ENCODE data around the gene STX18.

The STX18 gene

GRCh38 chr4:4504783-4505182 is 37.1 kb downstream of the STX18 start:
- peaks cover 28% of the 10 kb centered on the region for H3K79me2 ChIP-seq (ENCODE audit: insufficient read depth, low read length)
- no peak overlapping the region for H3K4me3 ChIP-seq (ENCODE audit: low read depth in 1 of 2, low read length in 2 of 2)
- H3K36me3 ChIP-seq (ENCODE audit: insufficient read depth, low read length), result no peaks in the 10 kb centered on the region
- TF ChIP-seq CTCF (IDR thresholded peaks at IDR 0.05; ENCODE audit: borderline replicate concordance, extremely low read depth, low read length, poor library complexity, severe bottlenecking) (no peak), EZH2 (IDR thresholded peaks at IDR 0.05; ENCODE audit: borderline replicate concordance, low read depth, low read length, severe bottlenecking) (no peak)
- no peaks in the 10 kb centered on the region for H3K9me3 ChIP-seq (ENCODE audit: insufficient read depth, low read length, severe bottlenecking)
- peaks cover 26% of the 10 kb centered on the region for H3K4me1 ChIP-seq (ENCODE audit: insufficient read depth, low read length)
- H3K4me2 ChIP-seq (ENCODE audit: insufficient read depth, low read length), result no peak overlapping the region
- no peak overlapping the region for H2AFZ ChIP-seq (ENCODE audit: low read depth, low read length)
- no peak for DNase-seq
- H3K27me3 ChIP-seq (ENCODE audit: insufficient read depth, low read length, poor library complexity), result no peaks in the 10 kb centered on the region
- no peak overlapping the region for H3K27ac ChIP-seq (ENCODE audit: low read length)
- no peak overlapping the region for H3K9ac ChIP-seq (ENCODE audit: low read depth, low read length)
- no peak for ATAC-seq (ENCODE audit: insufficient read depth, low read depth)
- H4K20me1 ChIP-seq (ENCODE audit: insufficient read depth, low read length), result peaks cover 5% of the 10 kb centered on the region; the same call in 1 of the 2 replicates

DNA sequence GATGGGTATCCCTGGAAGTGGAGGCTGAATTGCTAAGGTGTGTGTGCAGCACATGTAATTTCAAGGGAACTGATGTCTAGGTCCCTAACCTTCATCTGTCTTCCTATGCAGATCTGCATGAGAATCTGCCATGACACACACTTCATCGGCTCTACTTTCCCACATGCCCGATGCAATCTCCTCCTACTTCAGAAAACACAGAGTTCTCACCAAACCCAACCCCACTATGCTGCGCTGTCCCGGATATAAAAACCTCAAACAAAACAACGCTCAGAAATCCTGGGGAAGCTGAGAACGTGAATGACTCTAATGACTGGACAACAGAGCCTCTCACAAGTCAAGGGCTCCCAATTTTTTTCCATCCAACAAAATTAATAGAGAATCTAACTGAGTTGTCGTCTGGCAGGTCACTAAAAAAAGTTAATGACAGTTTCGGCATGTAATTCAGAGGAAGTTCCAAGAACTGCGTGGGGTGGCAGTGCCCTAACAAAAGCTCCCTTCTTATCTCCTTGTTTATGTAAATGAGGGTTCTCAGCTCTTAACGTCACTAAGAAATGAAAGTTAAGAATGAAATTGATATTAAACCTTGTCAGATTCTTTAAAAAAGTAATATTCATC is 39.0 kb downstream of the STX18 start:
- Histone ChIP-seq H2AFZ (ENCODE audit: low read depth, low read length) (peak overlapping the region; percentile 60), H3K9me3 (ENCODE audit: insufficient read depth, low read length, severe bottlenecking) (no peaks in the 10 kb centered on the region), H3K27ac (ENCODE audit: low read length) (peak overlapping the region; percentile 62), H3K27me3 (ENCODE audit: insufficient read depth, low read length, poor library complexity) (no peaks in the 10 kb centered on the region), H3K36me3 (ENCODE audit: insufficient read depth, low read length) (no peaks in the 10 kb centered on the region), H3K9ac (ENCODE audit: low read depth, low read length) (peak overlapping the region; percentile 47), H3K4me1 (ENCODE audit: insufficient read depth, low read length) (peaks cover 21% of the 10 kb centered on the region), H3K79me2 (ENCODE audit: insufficient read depth, low read length) (peaks cover 28% of the 10 kb centered on the region), H4K20me1 (ENCODE audit: insufficient read depth, low read length) (peaks cover 5% of the 10 kb centered on the region; the same call in 1 of the 2 replicates), H3K4me3 (ENCODE audit: low read depth in 1 of 2, low read length in 2 of 2) (peak overlapping the region; percentile 21 to 56), H3K4me2 (ENCODE audit: insufficient read depth, low read length) (peak overlapping the region; percentile 81)
- TF ChIP-seq CTCF (IDR thresholded peaks at IDR 0.05; ENCODE audit: borderline replicate concordance, extremely low read depth, low read length, poor library complexity, severe bottlenecking), result no peak
- TF ChIP-seq EZH2 (IDR thresholded peaks at IDR 0.05; ENCODE audit: borderline replicate concordance, low read depth, low read length, severe bottlenecking), result no peak
- DNase-seq (peak; percentile 66), ATAC-seq (ENCODE audit: insufficient read depth, low read depth) (peak; percentile 99)

- H3K36me3 ChIP-seq (ENCODE audit: insufficient read depth, low read length), result no peaks in the 10 kb centered on the region
These were observed 40.2 kb downstream of the STX18 start for GRCh38 chr4:4501679-4502078.

GRCh38 chr4:4499438-4500123 is 42.3 kb downstream of the STX18 start:
- no peak overlapping the region for H3K4me3 ChIP-seq (ENCODE audit: low read depth in 1 of 2, low read length in 2 of 2)
- H3K9ac ChIP-seq (ENCODE audit: low read depth, low read length), result no peak overlapping the region
- peaks cover 21% of the 10 kb centered on the region for H3K4me1 ChIP-seq (ENCODE audit: insufficient read depth, low read length)
- H2AFZ ChIP-seq (ENCODE audit: low read depth, low read length), result no peak overlapping the region
- no peak overlapping the region for H3K27ac ChIP-seq (ENCODE audit: low read length)
- H3K36me3 ChIP-seq (ENCODE audit: insufficient read depth, low read length), result no peaks in the 10 kb centered on the region
- H3K4me2 ChIP-seq (ENCODE audit: insufficient read depth, low read length), result no peak overlapping the region
- H4K20me1 ChIP-seq (ENCODE audit: insufficient read depth, low read length), result peaks cover 5% of the 10 kb centered on the region; the same call in 1 of the 2 replicates
- DNase-seq (no peak), ATAC-seq (ENCODE audit: insufficient read depth, low read depth) (no peak)
- no peaks in the 10 kb centered on the region for H3K27me3 ChIP-seq (ENCODE audit: insufficient read depth, low read length, poor library complexity)
- no peaks in the 10 kb centered on the region for H3K9me3 ChIP-seq (ENCODE audit: insufficient read depth, low read length, severe bottlenecking)
- TF ChIP-seq CTCF (IDR thresholded peaks at IDR 0.05; ENCODE audit: borderline replicate concordance, extremely low read depth, low read length, poor library complexity, severe bottlenecking), result no peak
- TF ChIP-seq EZH2 (IDR thresholded peaks at IDR 0.05; ENCODE audit: borderline replicate concordance, low read depth, low read length, severe bottlenecking), result no peak
- H3K79me2 ChIP-seq (ENCODE audit: insufficient read depth, low read length), result peaks cover 20% of the 10 kb centered on the region

More at GRCh38 chr4:4501679-4502078, 40.2 kb downstream of the STX18 start:
- no peak for ATAC-seq (ENCODE audit: insufficient read depth, low read depth)
- H3K9ac ChIP-seq (ENCODE audit: low read depth, low read length), result no peak overlapping the region
- H4K20me1 ChIP-seq (ENCODE audit: insufficient read depth, low read length), result peaks cover 10% of the 10 kb centered on the region; the same call in 1 of the 2 replicates
- H3K9me3 ChIP-seq (ENCODE audit: insufficient read depth, low read length, severe bottlenecking), result no peaks in the 10 kb centered on the region
- peaks cover 25% of the 10 kb centered on the region for H3K79me2 ChIP-seq (ENCODE audit: insufficient read depth, low read length)
- no peak overlapping the region for H3K4me3 ChIP-seq (ENCODE audit: low read depth in 1 of 2, low read length in 2 of 2)
- no peak for TF ChIP-seq EZH2 (IDR thresholded peaks at IDR 0.05; ENCODE audit: borderline replicate concordance, low read depth, low read length, severe bottlenecking)
- no peaks in the 10 kb centered on the region for H3K27me3 ChIP-seq (ENCODE audit: insufficient read depth, low read length, poor library complexity)
- DNase-seq, result no peak
- peaks cover 21% of the 10 kb centered on the region for H3K4me1 ChIP-seq (ENCODE audit: insufficient read depth, low read length)
- H2AFZ ChIP-seq (ENCODE audit: low read depth, low read length), result no peak overlapping the region
- peak overlapping the region; percentile 81; the same call in 1 of the 2 replicates for H3K4me2 ChIP-seq (ENCODE audit: insufficient read depth, low read length)
- H3K27ac ChIP-seq (ENCODE audit: low read length), result no peak overlapping the region

All from DND-41 (cell line).